ENCODE measurements around the gene EIF4A3.
A peak's percentile ranks its signal among the peaks of the same experiment; 100 is the strongest.
"Not testable (repeated sequence)": the region's sequence is repeated elsewhere in the genome, so short reads cannot be mapped to it uniquely, and the experiment has no call there.

The EIF4A3 gene

GRCh38 chr17:80163336-80163735 is 16.4 kb upstream of the EIF4A3 start:
- no peak overlapping the region for H3K4me3 ChIP-seq
- H3K9me3 ChIP-seq: no peaks in the 10 kb centered on the region
- in situ Hi-C loops (cut with MboI; ENCODE audit: low sequenced_read_pairs): no loop called here
- H3K4me1 ChIP-seq: peaks cover 9% of the 10 kb centered on the region; the same call in 1 of the 2 replicates
- H3K27me3 ChIP-seq (ENCODE audit: low read depth): no peaks in the 10 kb centered on the region
- H3K36me3 ChIP-seq (replicated peaks): no peaks in the 10 kb centered on the region
- peak in 1 of 2 experiments; percentile 19 for DNase-seq (ENCODE audit: low spot score in 2 of 2)

DNA sequence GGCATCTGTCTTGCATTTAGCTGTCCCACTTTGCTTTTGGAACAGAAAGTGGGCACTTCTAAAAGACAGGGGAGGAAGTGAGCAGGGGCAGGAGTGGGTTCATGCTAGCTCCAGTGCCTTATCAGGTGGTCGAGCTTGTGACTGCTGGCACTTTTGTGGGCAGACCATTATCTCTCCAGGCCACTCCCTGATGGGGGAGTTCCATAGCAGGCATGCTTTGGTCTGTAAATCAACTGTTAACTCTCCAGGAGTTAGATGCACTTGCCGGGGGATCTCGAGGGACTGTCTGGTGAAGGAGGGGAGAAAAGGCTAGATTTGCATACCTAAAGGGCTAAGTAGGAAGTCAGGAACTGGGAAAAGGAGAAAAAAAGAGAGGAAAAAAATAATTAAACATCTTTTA is 13.6 kb upstream of the EIF4A3 start:
- in situ Hi-C loops (cut with MboI; ENCODE audit: low sequenced_read_pairs): no loop called here
- H3K36me3 ChIP-seq (replicated peaks): no peaks in the 10 kb centered on the region
- H3K9me3 ChIP-seq: peaks cover 9% of the 10 kb centered on the region
- no peak for DNase-seq (ENCODE audit: low spot score in 2 of 2)
- peaks cover 9% of the 10 kb centered on the region; the same call in 1 of the 2 replicates for H3K4me1 ChIP-seq
- no peak overlapping the region for H3K4me3 ChIP-seq
- H3K27me3 ChIP-seq (ENCODE audit: low read depth): no peaks in the 10 kb centered on the region

DNA sequence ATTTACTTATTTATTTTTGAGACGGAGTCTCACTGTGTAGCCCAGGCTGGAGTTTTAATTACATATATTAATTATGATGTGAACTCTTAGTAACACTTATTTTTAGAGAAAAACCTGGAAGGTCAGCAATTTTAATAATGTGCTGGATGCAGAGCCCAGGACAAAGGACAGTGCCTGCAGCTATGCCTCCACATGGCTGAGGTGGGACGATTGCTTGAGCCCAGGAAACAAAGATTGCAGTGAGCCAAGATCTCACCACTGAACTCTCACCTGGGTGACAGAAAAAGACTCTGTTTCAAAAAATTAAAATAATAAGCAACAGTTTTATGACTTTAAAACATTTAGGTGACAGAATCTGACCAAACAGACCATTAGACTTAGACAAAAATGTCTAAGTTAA is 11.9 kb upstream of the EIF4A3 start:
- Histone ChIP-seq H3K9me3 (peaks cover 10% of the 10 kb centered on the region), H3K27me3 (ENCODE audit: low read depth) (no peaks in the 10 kb centered on the region), H3K4me3 (no peak overlapping the region), H3K36me3 (replicated peaks) (no peaks in the 10 kb centered on the region), H3K4me1 (peaks cover 13% of the 10 kb centered on the region)
- in situ Hi-C loops (cut with MboI; ENCODE audit: low sequenced_read_pairs): no loop called here
- DNase-seq (ENCODE audit: low spot score in 2 of 2): no peak

GRCh38 chr17:80155600-80155999 is 8.7 kb upstream of the EIF4A3 start:
- H3K36me3 ChIP-seq (replicated peaks); H3K4me3 ChIP-seq; H3K27me3 ChIP-seq (ENCODE audit: low read depth); in situ Hi-C loops (cut with MboI; ENCODE audit: low sequenced_read_pairs): not testable (repeated sequence)
- H3K4me1 ChIP-seq: peaks cover 20% of the 10 kb centered on the region
- peak in 1 of 2 experiments; percentile 51 for DNase-seq (ENCODE audit: low spot score in 2 of 2)
- H3K9me3 ChIP-seq: peaks cover 12% of the 10 kb centered on the region

- peak; percentile 43 to 80 for DNase-seq (ENCODE audit: low spot score in 2 of 2)
- in situ Hi-C loops (cut with MboI; ENCODE audit: low sequenced_read_pairs): no loop called here
- H3K36me3 ChIP-seq (replicated peaks): no peaks in the 10 kb centered on the region
- H3K4me1 ChIP-seq: peaks cover 16% of the 10 kb centered on the region
- H3K4me3 ChIP-seq: no peak overlapping the region
- peaks cover 12% of the 10 kb centered on the region for H3K9me3 ChIP-seq
- H3K27me3 ChIP-seq (ENCODE audit: low read depth): no peaks in the 10 kb centered on the region
These were observed 7.2 kb upstream of the EIF4A3 start for GRCh38 chr17:80154166-80154565.

DNA sequence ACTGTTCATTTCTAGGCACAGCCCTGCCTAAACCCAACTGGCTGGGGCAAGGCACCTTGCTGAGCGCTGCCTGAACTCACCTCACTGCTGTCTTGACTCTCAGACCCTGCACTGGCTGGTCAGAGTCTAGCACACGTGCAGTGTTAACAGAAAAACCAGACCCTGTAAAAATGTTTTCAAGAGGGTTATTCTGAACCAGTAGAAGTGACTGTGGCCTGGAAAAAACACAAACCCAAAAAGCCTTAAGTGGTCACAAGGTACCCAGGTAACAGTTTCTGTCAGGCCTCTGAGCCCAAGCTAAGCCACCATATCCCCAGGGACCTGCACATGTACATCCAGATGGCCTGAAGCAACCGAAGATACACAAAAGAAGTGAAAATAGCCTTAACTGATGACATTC is 6.1 kb upstream of the EIF4A3 start:
- in situ Hi-C loops (cut with MboI; ENCODE audit: low sequenced_read_pairs): no loop called here
- Histone ChIP-seq H3K4me1 (peaks cover 20% of the 10 kb centered on the region), H3K9me3 (peaks cover 14% of the 10 kb centered on the region), H3K27me3 (ENCODE audit: low read depth) (no peaks in the 10 kb centered on the region), H3K36me3 (replicated peaks) (no peaks in the 10 kb centered on the region), H3K4me3 (no peak overlapping the region)
- peak; percentile 49 to 62 for DNase-seq (ENCODE audit: low spot score in 2 of 2)

DNA sequence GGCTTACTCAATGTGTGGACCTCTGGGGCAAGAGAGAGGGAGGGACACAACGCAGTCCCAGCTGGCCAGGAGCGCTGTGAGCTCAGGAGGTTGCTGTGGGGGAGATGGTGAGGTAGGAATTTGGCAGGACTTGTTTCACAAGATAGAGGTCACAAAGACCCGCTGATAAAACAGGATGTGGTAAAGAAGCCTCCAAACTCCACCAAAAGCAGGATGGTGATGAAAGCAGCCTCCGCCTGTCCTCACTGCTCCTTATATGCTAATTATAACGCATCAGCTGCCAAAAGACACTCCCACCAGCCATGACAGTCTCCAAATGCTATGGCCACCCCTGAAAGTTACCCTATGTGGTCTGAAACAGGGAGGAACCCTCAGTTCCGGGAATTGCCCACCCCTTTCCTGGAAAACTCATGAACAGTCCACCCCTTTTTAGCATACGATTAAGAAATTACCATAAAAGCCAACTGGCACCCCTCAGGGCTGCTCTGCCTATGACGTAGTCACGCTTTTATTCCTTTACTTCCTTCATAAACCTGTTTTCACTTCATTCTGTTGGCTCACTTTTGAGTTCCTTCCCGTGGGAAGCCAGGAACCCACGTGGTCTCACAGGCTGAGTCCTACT is 5.3 kb upstream of the EIF4A3 start:
- Histone ChIP-seq H3K4me3 (no peak overlapping the region), H3K36me3 (replicated peaks) (no peaks in the 10 kb centered on the region), H3K9me3 (peaks cover 15% of the 10 kb centered on the region), H3K27me3 (ENCODE audit: low read depth) (no peaks in the 10 kb centered on the region), H3K4me1 (peaks cover 20% of the 10 kb centered on the region)
- in situ Hi-C loops (cut with MboI; ENCODE audit: low sequenced_read_pairs): no loop called here
- DNase-seq (ENCODE audit: low spot score in 2 of 2): no peak

DNA sequence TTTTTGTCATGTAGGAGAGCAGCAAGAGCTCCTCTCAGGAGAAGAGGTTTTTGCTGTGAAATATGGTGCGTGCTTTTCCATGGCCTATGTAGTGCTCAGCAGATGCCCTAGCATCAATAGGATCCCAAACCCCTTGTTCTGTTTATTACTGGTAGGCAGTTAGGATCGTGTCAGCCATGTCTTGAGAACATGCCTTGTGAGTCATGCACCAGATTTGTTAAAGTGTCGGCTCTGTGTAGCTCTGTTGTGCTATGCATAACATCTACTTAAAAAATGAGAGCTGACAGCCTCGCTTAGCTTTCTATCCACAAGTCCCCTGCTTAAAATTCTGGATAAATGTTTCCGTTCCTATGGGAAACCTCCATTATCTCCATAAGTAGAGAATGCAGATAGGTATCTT is 4.4 kb upstream of the EIF4A3 start:
- H3K9me3 ChIP-seq: peaks cover 13% of the 10 kb centered on the region
- no peak for DNase-seq (ENCODE audit: low spot score in 2 of 2)
- H3K4me3 ChIP-seq: no peak overlapping the region
- H3K36me3 ChIP-seq (replicated peaks): no peaks in the 10 kb centered on the region; the same call in 1 of the 2 replicates
- H3K4me1 ChIP-seq: peaks cover 20% of the 10 kb centered on the region
- in situ Hi-C loops (cut with MboI; ENCODE audit: low sequenced_read_pairs): no loop called here
- no peaks in the 10 kb centered on the region for H3K27me3 ChIP-seq (ENCODE audit: low read depth)

DNA sequence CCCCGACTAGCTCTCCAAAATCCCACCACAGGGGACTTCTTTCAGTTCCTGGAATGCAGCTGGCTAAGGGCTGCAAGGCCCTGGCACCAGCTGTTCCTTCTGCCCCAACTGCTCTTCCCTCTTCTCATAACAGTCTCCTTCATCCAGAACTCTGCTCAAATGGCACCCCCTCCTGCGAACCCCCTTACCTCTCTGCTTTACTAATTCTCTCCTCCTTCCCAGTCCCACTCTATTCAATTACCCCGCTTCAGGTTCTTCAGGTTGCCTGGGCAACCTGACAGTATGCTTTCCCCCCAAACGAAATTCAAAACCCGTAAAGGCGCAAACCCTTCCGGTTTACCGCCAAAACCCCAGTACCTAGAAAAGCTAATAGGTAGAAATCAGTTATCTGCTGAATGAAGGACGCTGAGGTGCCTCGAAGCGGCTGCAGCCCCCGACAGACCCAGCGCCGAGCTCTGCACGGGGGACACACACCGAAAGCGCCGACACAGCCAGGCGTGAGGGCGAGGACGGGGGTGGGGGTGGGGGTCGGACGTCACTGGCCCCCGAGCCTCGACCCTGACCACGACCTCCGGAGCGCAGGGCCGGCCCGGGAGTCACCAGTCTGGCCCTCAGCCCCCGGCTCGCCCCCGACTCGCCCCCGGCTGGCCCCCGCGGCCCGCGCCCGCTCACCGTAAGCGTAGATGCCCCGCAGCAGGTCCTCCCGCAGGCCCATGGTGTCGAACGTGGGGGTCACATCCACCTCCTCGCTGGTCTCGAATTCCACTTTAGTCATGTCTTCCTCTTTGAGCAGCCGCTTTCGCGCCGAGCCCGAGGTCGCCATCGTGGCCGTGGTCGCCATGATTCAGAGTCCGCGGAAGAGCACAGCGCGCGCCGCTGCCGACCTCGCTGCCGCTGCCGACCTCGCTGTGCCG is 550 bp downstream of the EIF4A3 start:
- in situ Hi-C loops (cut with MboI; ENCODE audit: low sequenced_read_pairs): no loop called here

DNA sequence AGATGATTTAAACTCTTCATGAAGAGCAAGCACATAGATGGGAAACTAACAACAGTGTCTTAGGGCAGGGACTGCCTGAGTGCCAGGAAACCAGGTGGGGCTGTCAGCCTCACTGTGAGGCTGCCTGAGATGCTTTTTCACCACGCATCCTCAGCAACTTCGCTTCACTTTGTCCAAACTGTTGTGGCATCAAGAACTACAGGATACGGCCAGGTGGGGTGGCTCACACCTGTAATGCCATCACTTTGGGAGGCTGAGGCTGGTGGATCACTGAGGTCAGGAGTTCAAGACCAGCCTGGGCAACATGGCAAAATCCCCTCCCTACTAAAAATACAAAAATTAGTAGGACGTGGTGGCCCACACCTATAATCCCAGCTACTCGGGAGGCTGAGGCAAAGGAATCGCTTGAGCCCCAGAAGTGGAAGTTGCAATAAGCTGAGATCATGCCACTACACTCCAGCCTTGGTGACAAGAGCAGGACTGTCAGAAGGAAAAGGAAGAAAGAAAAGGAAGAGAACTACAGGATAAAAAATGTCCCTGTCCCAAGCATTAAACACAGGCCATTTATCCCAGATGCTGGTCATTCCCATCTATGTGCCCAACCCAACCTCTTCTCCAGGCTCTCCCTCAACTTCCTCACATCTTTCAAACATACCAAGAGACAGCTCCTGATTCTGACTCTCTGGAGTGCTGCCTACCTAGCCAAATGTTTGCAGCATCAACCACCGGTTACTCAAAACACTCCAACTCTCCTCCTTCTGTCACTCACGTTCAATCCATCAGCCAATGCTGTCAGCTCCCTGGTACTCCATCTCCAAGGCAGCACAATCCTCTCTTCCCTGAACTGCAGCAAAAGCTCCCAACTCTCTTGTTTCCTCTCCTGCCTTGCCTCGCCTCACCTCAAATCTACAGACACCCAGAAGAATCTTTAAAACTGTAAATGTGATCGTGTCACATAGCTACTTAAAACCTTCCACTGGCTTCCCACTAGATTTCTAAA is 1.6 kb downstream of the EIF4A3 start:
- Histone ChIP-seq H3K9me3 (peaks cover 3% of the 10 kb centered on the region), H3K27me3 (ENCODE audit: low read depth) (no peaks in the 10 kb centered on the region), H3K4me3 (peak overlapping the region; percentile 91), H3K36me3 (replicated peaks) (peaks cover 46% of the 10 kb centered on the region), H3K4me1 (peaks cover 17% of the 10 kb centered on the region)
- in situ Hi-C loops (cut with MboI; ENCODE audit: low sequenced_read_pairs): no loop called here
- DNase-seq (ENCODE audit: low spot score in 2 of 2): no peak

More for the DNA sequence above, 550 bp downstream of the EIF4A3 start:
- no peaks in the 10 kb centered on the region for H3K27me3 ChIP-seq (ENCODE audit: low read depth)
- H3K36me3 ChIP-seq (replicated peaks): peaks cover 37% of the 10 kb centered on the region
- peak overlapping the region; percentile 91 for H3K4me3 ChIP-seq
- peaks cover 3% of the 10 kb centered on the region for H3K9me3 ChIP-seq
- peaks cover 17% of the 10 kb centered on the region for H3K4me1 ChIP-seq
- DNase-seq (ENCODE audit: low spot score in 2 of 2): peak in 1 of 2 experiments; percentile 15

DNA sequence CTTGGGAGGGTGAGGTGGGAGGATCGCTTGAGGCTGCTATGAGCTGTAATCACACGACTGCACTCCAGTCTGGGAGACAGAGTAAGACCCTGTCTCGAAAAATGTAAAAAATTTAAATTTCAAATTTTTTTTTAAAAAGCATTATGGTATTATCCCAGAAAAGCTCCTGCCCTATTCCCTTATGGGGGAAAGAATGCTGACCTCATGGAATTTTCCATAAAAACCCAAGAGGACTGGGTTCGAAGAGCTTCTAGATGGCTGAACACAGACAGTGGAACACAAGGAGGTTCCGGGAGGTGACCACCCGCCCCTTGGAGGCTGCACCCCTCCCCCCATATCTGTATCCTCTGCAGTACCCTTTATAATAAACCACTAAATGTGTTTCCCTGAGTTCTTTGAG is 4.0 kb downstream of the EIF4A3 start:
- in situ Hi-C loops (cut with MboI; ENCODE audit: low sequenced_read_pairs): no loop called here
- Histone ChIP-seq H3K9me3 (peaks cover under 1% of the 10 kb centered on the region), H3K27me3 (ENCODE audit: low read depth) (no peaks in the 10 kb centered on the region), H3K4me3 (no peak overlapping the region), H3K36me3 (replicated peaks) (peaks cover 70% of the 10 kb centered on the region), H3K4me1 (peaks cover 13% of the 10 kb centered on the region; the same call in 1 of the 2 replicates)
- DNase-seq (ENCODE audit: low spot score in 2 of 2): no peak

DNA sequence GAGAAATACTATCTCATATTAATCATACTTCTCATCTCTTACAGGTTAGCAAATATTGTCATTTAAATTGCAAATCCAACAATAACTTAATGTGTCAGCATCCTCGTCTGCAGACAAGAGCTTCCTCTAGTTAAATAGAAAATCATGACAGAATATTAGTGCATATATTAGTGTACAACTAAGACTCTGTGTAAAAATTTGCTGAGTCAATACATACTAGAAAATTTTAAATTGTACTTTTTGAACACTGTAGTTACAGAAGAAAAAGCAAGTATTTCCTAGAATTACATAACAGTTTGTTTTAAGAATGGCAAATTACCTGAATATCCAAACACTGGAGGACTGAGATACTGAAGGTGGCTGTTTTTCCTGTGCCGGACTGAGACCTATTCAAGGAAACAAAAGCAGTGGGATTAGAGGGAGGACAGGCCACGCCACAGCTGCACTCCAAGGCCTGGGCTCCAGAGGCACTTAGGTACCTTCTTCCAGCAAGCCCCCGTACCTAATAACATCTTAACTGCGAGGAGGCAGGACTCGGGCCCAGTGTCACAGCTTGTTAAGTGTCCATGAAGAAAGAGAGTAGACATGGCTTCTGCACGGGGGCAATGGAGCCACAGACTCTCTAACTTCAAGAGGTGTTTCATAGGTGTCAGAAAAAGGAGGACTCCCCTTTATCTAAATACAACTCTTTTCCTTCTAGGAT is 5.3 kb downstream of the EIF4A3 start:
- no peaks in the 10 kb centered on the region; the same call in 1 of the 2 replicates for H3K9me3 ChIP-seq
- peaks cover 83% of the 10 kb centered on the region for H3K36me3 ChIP-seq (replicated peaks)
- in situ Hi-C loops (cut with MboI; ENCODE audit: low sequenced_read_pairs): no loop called here
- peaks cover 13% of the 10 kb centered on the region; the same call in 1 of the 2 replicates for H3K4me1 ChIP-seq
- DNase-seq (ENCODE audit: low spot score in 2 of 2): no peak
- no peak overlapping the region for H3K4me3 ChIP-seq
- no peaks in the 10 kb centered on the region for H3K27me3 ChIP-seq (ENCODE audit: low read depth)
